Body of pancreas (tissue), 4 donors: ENCODE results near the gene SGPL1.

Source experiments
- CTCF ChIP-seq, 7 experiments: fragments of 450-650 bp in 4 of 7; fragments of 200-600 bp in 3 of 7; sonication (generic) in 3 of 7; IDR thresholded peaks; one replicate each; pipeline ENCODE4 v1.5.1; 2016 to 2019; ENCODE audit warnings: antibody characterized with exemption in 7 of 7
- POLR2A ChIP-seq, 3 donors: fragments of 450-650 bp; IDR thresholded peaks; one replicate each; pipeline ENCODE4 v1.6.1; 2016; ENCODE audit warnings: antibody characterized with exemption in 3 of 3, mild to moderate bottlenecking in 2 of 3

- TF ChIP-seq CTCF (IDR thresholded peaks at IDR 0.05) (no peak), POLR2A (IDR thresholded peaks at IDR 0.05) (no peak)
Measured at GRCh38 chr10:70769121-70769520, 46.6 kb upstream of the SGPL1 start.
